HG03521 (cell line): ENCODE results near the gene KIAA0930.
"Not testable (repeated sequence)": the region's sequence is repeated elsewhere in the genome, so short reads cannot be mapped to it uniquely, and the experiment has no call there.

Experiments used
- ATAC-seq: cut with Tn5 transposase; IDR thresholded peaks from one replicate; pipeline ENCODE4 v1.9.1; 2021; ENCODE audit warnings: mild to moderate bottlenecking, moderate library complexity; ENCODE audit not compliant: unreplicated experiment

Gene KIAA0930

DNA sequence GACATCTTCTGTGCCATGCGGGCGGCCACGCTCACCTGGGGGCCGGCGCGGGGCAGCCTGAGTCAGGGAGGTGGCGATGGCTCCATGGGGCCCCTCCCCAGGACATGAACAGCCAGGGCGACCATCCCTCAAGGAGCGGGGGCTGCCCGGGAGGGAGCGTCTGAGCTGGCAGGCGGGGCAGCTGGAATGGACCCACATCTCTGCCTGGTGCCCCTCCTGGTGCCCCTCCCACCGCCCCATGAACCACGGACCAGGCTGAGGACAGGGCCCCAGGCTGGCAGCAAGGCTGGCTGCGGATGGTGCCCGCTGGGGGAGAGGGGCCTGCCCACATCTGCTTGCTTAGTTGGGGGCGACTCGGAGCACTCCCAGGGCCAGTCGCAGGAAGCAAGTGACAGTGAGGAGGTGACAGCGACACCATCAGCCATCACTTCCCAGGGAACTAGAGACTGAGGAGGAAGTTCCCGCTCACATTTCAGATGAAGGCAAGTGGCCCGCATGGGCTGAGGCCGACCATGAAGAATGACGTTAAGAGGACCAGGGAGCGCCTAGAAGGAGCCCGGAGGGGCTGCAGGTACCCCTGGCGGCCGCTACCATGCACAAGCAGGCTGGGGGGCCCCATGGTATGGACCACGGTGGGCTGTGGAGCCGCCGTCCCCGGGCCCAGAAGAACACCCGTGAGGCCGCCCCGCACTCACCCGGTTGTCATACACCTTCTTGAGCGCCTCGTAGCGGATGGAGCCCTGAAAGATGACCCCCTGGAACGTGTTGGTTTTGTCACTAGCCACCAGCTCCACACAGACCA lies 37.3 kb downstream of the KIAA0930 start:
- ATAC-seq, result no peak

GRCh38 chr22:45202333-45203149 lies 38.2 kb downstream of the KIAA0930 start:
- ATAC-seq, result no peak

DNA sequence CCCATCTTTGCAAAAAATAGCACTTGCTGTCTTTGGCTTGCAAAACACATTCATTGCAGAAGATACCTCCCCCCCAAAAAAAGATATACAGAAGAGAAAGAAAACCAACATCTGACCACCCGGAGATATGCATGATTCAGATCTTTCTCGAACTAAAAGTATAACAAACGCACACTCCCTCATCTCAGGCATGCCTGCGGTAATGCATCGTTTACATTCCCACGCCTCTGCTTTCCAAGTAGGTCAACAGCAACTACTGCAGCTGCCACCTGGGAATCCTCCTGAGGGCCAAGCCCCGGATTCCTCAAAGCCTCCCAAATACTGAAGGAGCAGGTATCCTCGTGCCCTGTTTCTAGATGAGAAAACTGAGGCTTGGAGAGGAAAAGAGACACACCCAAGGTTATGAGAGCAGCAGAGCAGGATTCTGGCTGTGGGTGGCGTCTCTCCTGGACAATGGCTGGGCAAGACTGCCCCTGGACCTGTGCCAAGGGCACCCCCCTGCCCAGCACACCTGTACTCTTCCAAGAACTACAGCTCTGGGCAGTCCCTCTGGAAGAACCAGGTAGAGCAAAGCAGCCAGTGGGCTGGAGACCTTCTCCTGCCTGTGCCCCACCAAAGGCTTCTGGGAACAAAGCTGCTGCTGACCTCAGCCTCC lies 38.9 kb downstream of the KIAA0930 start:
- no peak for ATAC-seq

GRCh38 chr22:45200860-45201511 lies 39.7 kb downstream of the KIAA0930 start:
- ATAC-seq, result no peak

DNA sequence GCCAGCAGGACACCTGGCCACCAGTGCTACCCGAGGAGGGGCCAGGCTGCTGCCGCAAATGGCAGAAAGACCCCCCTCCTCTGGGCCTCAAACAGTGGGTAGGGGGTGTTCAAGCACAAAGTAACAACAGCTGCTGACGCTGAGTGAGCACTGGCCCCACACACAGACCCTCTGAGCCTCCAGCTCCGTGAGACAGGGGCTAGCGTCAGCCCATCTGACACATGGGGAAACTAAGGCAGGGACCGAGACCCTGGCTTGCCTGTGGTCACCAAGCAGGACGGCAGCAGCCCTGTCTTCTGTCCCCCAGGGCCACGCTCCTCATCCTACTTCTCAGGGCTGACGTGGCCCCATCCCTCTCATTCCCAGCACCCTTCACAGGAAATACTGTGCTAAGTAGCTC lies 40.5 kb downstream of the KIAA0930 start:
- ATAC-seq, result no peak

- no peak for ATAC-seq
These were observed 41.0 kb downstream of the KIAA0930 start for GRCh38 chr22:45199723-45200122.

- no peak for ATAC-seq
These were observed 42.3 kb downstream of the KIAA0930 start for GRCh38 chr22:45198463-45198795.

- ATAC-seq, result no peak
These were observed 42.9 kb downstream of the KIAA0930 start for GRCh38 chr22:45197606-45198462.

GRCh38 chr22:45196926-45197605 lies 43.6 kb downstream of the KIAA0930 start:
- no peak for ATAC-seq

GRCh38 chr22:45196308-45196707 lies 44.4 kb downstream of the KIAA0930 start:
- ATAC-seq, result no peak

- ATAC-seq, result no peak
These were observed 45.1 kb downstream of the KIAA0930 start for GRCh38 chr22:45195616-45196015.

DNA sequence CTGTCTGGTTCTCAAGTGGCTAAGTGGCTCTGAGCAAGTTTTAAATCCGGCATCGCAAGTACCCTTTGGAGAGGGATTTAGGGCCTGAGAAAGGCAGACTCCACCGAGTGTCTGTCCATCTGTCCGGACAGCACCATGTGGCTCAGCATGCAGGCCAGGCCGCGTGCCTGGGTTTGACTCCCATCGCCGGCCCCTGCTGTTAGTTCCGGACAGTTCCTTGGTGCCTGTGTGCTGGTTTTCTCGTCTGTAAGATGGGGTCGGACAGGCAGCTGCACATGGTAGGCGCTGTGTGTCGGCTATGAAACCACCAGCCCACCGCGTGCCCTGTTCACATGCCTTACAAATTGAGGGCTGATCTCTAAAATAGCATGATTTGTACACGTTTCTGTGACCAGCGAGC lies 46.0 kb downstream of the KIAA0930 start:
- no peak for ATAC-seq

DNA sequence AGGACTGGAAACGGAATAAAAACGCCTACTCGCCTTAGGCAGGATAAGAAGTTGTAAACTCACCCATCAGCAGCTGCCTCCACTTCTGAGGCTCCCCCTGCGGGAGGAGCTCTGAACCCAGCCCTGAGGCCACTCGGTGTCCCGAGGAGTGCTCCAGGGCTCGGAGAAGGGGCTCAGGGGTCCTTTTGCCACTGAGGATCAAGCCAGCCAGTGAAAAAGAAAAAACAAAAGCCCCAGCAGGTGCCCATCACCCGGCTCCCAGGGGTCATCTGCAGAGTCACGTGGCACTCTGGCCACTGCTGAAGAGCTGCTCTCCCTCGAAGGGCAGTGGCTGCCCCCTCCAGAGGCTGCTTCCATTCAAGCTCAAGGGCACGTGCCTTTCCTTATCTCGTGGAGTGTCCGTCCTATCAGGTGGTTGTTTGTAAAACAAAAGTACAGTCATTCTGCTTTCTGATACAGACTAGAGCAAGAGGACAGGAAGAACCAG lies 48.0 kb downstream of the KIAA0930 start:
- ATAC-seq, result no peak

DNA sequence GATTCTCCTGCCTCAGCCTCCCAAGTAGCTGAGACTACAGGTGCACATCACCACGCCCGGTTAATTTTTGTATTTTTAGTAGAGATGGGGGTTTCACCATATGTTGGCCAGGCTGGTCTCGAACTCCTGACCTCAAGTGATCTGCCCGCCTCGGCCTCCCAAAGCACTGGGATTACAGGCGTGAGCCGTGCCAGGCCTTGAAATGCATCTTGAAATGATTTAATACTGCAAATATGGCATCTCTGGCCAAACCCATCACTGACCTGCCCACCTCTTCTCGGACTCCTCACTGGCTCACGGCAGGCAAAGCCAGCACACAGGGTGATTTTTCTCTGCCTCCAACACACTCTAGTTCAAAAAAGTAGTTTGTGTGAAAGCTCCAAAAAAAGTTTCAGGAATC lies 48.9 kb downstream of the KIAA0930 start:
- ATAC-seq, result not testable (repeated sequence)

DNA sequence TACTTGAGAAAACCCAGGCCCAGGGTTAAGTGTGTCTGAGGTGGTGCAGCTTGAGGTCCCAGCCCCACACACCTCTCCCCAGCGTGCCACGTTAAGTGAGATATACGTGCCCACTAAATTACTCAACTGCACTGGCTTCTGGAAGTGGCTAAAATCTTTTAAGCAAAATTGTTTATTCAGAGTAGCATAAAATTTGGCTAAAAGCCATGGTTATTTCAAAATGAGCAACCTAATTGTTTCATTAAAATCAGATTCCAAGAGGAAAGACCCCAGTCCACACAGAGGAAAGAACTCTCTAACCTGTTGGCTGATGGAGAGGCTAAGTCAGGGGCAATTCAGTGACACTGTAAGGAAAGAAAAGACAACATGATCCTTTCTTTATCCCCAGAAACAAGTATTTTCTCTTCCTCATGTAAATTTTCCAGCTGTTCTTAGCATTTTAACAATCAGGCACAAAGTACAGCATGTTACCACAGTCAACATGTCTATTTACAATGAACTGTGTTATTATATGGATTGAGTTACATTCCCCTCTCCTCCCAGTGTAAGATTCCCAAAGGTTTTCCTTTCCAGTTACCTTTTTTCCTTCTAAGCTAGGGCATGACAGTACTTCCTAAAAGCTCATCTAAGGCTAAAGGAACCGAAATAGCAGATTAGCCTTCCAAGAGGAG lies 50.4 kb downstream of the KIAA0930 start:
- no peak for ATAC-seq

- ATAC-seq, result no peak
These were observed 51.9 kb downstream of the KIAA0930 start for GRCh38 chr22:45188779-45189178.

DNA sequence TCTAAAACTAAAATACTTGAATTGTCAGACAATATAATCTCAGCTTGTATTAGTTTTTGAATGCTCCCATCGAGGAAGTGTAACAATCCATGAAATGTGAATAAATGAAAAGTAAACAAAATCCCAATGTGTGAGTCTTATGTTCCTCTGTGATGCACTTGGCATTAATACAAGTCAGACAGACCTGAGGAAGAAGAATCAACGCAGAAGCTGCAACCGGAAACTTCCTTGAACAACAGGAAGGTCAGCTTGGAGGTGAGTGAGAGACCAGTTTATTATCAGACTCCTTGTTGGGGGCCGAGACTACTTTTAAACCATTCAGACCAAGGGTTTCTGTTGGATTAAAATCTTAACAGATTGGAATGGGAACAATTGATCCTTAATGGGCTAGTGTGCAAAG lies 52.8 kb downstream of the KIAA0930 start:
- ATAC-seq, result no peak

DNA sequence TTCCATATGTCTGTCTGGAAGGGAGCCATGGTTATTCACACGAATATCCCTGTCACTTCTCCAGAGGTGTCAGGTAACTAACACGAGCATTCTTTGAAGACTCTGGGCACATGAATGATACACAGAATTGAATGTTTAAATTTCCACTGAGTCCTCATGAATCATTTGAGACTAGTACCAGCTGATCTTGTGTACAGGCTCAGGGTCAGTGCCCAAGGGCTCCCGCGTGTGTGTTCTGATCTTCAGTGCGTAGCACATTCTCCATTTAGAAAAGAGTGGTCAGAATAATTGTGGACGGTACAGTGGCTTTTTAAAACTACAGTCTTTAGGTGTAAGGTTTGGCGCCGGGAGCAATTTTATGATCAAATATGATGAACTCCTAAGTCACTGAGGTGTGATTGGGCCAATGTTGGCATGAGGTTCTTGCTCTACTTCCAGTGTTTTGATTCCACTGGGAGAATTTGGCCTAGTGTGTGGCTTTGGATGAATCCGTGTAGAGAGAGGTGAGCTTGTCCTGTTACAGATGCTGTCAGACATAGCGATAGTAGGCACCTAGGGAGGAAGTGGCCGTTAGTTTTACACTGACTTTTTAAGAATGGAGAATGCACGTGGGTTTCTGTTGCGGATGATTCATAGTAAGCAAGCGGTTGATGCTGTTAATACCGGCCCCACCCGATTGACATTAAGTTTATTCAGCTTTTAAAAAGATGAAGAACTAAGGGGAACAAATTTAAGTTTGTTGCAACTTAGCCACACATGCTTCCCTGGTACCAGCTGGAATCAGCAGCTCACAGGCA lies 54.8 kb downstream of the KIAA0930 start:
- no peak for ATAC-seq
